ENCODE data around the gene PRKCB. TPM values are rescaled to one million over a fixed set of nuclear protein-coding genes. Genes with fewer than 3 reads are reported as not detected.

PRKCB gene
- total RNA-seq, 2 experiments from 2014 or later, result 57.5 to 83.8 TPM

GRCh38 chr16:23952971-23953300 is 117.2 kb downstream of the PRKCB start:
- DNase-seq (no peak), ATAC-seq (no peak)
- no peaks in the 10 kb centered on the region for H3K27me3 Mint-ChIP-seq
- H3K4me3 Mint-ChIP-seq, result no peak overlapping the region
- peak overlapping the region; percentile 84 for H3K27ac Mint-ChIP-seq
- POLR2A ChIA-PET, result no interaction called here
- no peaks in the 10 kb centered on the region for H3K9me3 Mint-ChIP-seq (ENCODE audit: low read depth)
- CTCF ChIA-PET, result interaction anchor here (1.4 to 1.6 kb wide), 2 partner anchors 9 to 20 kb away, joined by 4 to 6 read pairs; no protein-coding TSS in a partner anchor
- H3K4me1 Mint-ChIP-seq, result peaks cover 82% of the 10 kb centered on the region
- peaks cover 6% of the 10 kb centered on the region for H3K36me3 Mint-ChIP-seq (ENCODE audit: low read depth)
- intact Hi-C loops (cut with DNase I, micrococcal nuclease), result loop anchor here (2.0 to 5.0 kb wide), 6 partner anchors 36 to 356 kb away; partner anchors contain the start of gene NDUFAB1 (in 1 of the 2)

GRCh38 chr16:23953476-23953875 is 117.7 kb downstream of the PRKCB start:
- POLR2A ChIA-PET, result no interaction called here
- peaks cover 78% of the 10 kb centered on the region for H3K4me1 Mint-ChIP-seq
- H3K27me3 Mint-ChIP-seq, result no peaks in the 10 kb centered on the region
- CTCF ChIA-PET, result interaction anchor here (1.6 kb wide), 1 partner anchor 19 kb away, joined by 6 read pairs; no protein-coding TSS in a partner anchor
- H3K4me3 Mint-ChIP-seq, result no peak overlapping the region
- ATAC-seq (no peak), DNase-seq (no peak)
- H3K9me3 Mint-ChIP-seq (ENCODE audit: low read depth), result no peaks in the 10 kb centered on the region
- peak overlapping the region; percentile 2 for H3K27ac Mint-ChIP-seq
- peaks cover 6% of the 10 kb centered on the region for H3K36me3 Mint-ChIP-seq (ENCODE audit: low read depth)
- intact Hi-C loops (cut with DNase I, micrococcal nuclease), result loop anchor here (2.0 to 5.0 kb wide), 6 partner anchors 36 to 356 kb away; partner anchors contain the start of gene NDUFAB1 (in 1 of the 2)

- ATAC-seq, result no peak
- Mint-ChIP-seq H3K4me1 (peaks cover 78% of the 10 kb centered on the region), H3K36me3 (ENCODE audit: low read depth) (peaks cover 6% of the 10 kb centered on the region), H3K27ac (no peak overlapping the region), H3K9me3 (ENCODE audit: low read depth) (no peaks in the 10 kb centered on the region), H3K27me3 (no peaks in the 10 kb centered on the region), H3K4me3 (no peak overlapping the region)
- ChIA-PET CTCF (interaction anchor here (1.0 to 1.1 kb wide), 2 partner anchors 49 to 55 kb away, joined by 3 to 4 read pairs; no protein-coding TSS in a partner anchor), POLR2A (no interaction called here)
- DNase-seq, result no peak
- intact Hi-C loops (cut with DNase I, micrococcal nuclease), result loop anchor here in 1 of 2 experiments (5.0 kb wide), 1 partner anchor 712 kb away; no protein-coding TSS in a partner anchor
These were observed 119.3 kb downstream of the PRKCB start for GRCh38 chr16:23955088-23955487.

DNA sequence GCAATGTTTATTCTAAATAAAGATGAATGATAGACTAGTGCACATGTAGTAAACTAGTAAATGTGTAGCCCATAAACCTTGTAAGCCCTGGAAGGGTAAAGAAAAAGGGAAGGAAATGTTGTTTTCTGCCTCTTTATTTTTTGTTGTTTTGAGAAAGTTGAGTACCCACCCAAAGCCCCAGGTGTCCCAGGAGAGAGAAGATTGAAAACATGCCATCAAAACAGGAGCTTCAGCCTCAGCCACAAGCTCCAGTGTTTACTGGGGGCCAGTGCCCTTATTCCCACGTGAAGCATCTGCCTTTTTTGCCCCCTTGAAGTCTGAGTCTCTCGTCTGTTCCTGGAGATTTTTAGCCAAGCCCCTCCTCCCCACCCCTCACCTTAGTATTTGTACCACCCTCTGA is 121.5 kb downstream of the PRKCB start:
- ChIA-PET CTCF (no interaction called here), POLR2A (interaction anchor here (0.6 kb wide), 1 partner anchor 38 kb away, joined by 4 read pairs; no protein-coding TSS in a partner anchor)
- Mint-ChIP-seq H3K36me3 (ENCODE audit: low read depth) (peaks cover 6% of the 10 kb centered on the region), H3K9me3 (ENCODE audit: low read depth) (no peaks in the 10 kb centered on the region), H3K27ac (peak overlapping the region; percentile 2), H3K4me3 (no peak overlapping the region), H3K4me1 (peaks cover 78% of the 10 kb centered on the region), H3K27me3 (no peaks in the 10 kb centered on the region)
- ATAC-seq (no peak), DNase-seq (no peak)
- intact Hi-C loops (cut with DNase I, micrococcal nuclease), result loop anchor here in 1 of 2 experiments (5.0 kb wide), 1 partner anchor 710 kb away; no protein-coding TSS in a partner anchor

DNA sequence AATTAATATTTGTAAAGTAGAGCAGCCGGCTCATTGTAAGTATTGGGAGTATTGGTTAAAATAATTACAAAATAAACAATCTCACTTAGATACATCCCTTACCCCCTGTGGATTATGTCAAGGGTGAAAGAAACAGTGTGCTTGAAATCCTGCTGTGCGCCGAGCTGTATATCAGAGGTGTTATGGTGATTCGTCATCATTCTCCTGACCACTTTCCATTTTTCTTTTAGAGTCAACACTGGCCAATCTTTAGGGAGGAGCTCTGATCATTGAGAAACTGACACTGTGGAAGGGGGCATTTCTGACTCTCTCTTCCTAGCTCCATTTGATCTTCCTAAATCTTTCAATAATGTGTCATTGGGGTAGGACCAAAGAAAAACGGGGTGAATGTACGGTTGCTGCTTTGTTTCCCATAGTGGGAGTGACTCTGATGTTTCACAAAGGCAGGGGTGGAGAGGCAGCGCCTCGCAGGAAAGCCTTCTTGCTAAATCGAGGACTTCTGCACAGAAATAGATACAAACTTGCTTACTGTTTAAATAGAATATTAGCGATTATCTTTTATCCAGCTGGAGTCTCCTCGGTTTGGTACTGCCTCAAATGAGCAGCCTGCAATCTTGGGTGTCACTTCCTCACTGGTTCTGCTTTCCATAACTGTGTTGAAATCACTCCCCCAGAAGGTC is 123.4 kb downstream of the PRKCB start:
- Mint-ChIP-seq H3K27me3 (no peaks in the 10 kb centered on the region), H3K4me1 (peaks cover 77% of the 10 kb centered on the region), H3K27ac (peak overlapping the region; percentile 79), H3K9me3 (ENCODE audit: low read depth) (no peaks in the 10 kb centered on the region), H3K36me3 (ENCODE audit: low read depth) (peaks cover 18% of the 10 kb centered on the region), H3K4me3 (peak overlapping the region; percentile 54)
- intact Hi-C loops (cut with DNase I, micrococcal nuclease), result loop anchor here in 1 of 2 experiments (1.0 to 5.0 kb wide), 2 partner anchors 8 to 708 kb away; no protein-coding TSS in a partner anchor
- ATAC-seq (peak; percentile 49), DNase-seq (no peak)
- ChIA-PET CTCF (interaction anchor here (0.6 to 1.8 kb wide), 5 partner anchors 12 to 132 kb away, joined by 3 to 7 read pairs (median 4); no protein-coding TSS in a partner anchor), POLR2A (interaction anchor here (0.7 to 1.5 kb wide), 2 partner anchors 77 to 155 kb away, joined by 3 read pairs; no protein-coding TSS in a partner anchor)

GRCh38 chr16:23959752-23960072 is 123.9 kb downstream of the PRKCB start:
- ChIA-PET POLR2A (interaction anchor here (0.6 to 1.5 kb wide), 3 partner anchors 76 to 582 kb away, joined by 3 read pairs; no protein-coding TSS in a partner anchor), CTCF (interaction anchor here (1.1 to 1.8 kb wide), 3 partner anchors 31 to 132 kb away, joined by 4 to 7 read pairs (median 4); no protein-coding TSS in a partner anchor)
- H3K9me3 Mint-ChIP-seq (ENCODE audit: low read depth), result no peaks in the 10 kb centered on the region
- H3K4me3 Mint-ChIP-seq, result peak overlapping the region; percentile 54
- no peaks in the 10 kb centered on the region for H3K27me3 Mint-ChIP-seq
- intact Hi-C loops (cut with DNase I, micrococcal nuclease), result loop anchor here (1.0 to 5.0 kb wide), 4 partner anchors 8 to 708 kb away; no protein-coding TSS in a partner anchor
- H3K36me3 Mint-ChIP-seq (ENCODE audit: low read depth), result peaks cover 18% of the 10 kb centered on the region
- DNase-seq (no peak), ATAC-seq (no peak)
- H3K4me1 Mint-ChIP-seq, result peaks cover 73% of the 10 kb centered on the region
- H3K27ac Mint-ChIP-seq, result peak overlapping the region; percentile 79

- Mint-ChIP-seq H3K4me3 (peak overlapping the region; percentile 54), H3K9me3 (ENCODE audit: low read depth) (no peaks in the 10 kb centered on the region), H3K36me3 (ENCODE audit: low read depth) (peaks cover 22% of the 10 kb centered on the region), H3K27me3 (no peaks in the 10 kb centered on the region), H3K4me1 (peaks cover 72% of the 10 kb centered on the region), H3K27ac (peak overlapping the region; percentile 79)
- no peak for DNase-seq
- intact Hi-C loops (cut with DNase I, micrococcal nuclease), result loop anchor here in 1 of 2 experiments (5.0 kb wide), 2 partner anchors 37 to 83 kb away; no protein-coding TSS in a partner anchor
- POLR2A ChIA-PET, result interaction anchor here (0.6 to 1.5 kb wide), 2 partner anchors 157 to 581 kb away, joined by 3 read pairs; no protein-coding TSS in a partner anchor
- CTCF ChIA-PET, result interaction anchor here (1.1 to 1.8 kb wide), 3 partner anchors 32 to 133 kb away, joined by 4 to 7 read pairs (median 4); no protein-coding TSS in a partner anchor
- no peak for ATAC-seq
These were observed 124.5 kb downstream of the PRKCB start for GRCh38 chr16:23960081-23960885.

- DNase-seq (peak; percentile 77), ATAC-seq (peak; percentile 86)
- H3K36me3 Mint-ChIP-seq (ENCODE audit: low read depth), result peaks cover 23% of the 10 kb centered on the region
- peaks cover 71% of the 10 kb centered on the region for H3K4me1 Mint-ChIP-seq
- ChIA-PET POLR2A (no interaction called here), CTCF (no interaction called here)
- H3K4me3 Mint-ChIP-seq, result peak overlapping the region; percentile 1
- H3K27me3 Mint-ChIP-seq, result no peaks in the 10 kb centered on the region
- intact Hi-C loops (cut with DNase I, micrococcal nuclease), result loop anchor here (1.0 to 5.0 kb wide), 7 partner anchors 35 to 189 kb away; partner anchors contain the start of gene PRKCB (in 1 of the 2)
- peak overlapping the region; percentile 71 for H3K27ac Mint-ChIP-seq
- no peaks in the 10 kb centered on the region for H3K9me3 Mint-ChIP-seq (ENCODE audit: low read depth)
These were observed 126.2 kb downstream of the PRKCB start for GRCh38 chr16:23962001-23962400.

DNA sequence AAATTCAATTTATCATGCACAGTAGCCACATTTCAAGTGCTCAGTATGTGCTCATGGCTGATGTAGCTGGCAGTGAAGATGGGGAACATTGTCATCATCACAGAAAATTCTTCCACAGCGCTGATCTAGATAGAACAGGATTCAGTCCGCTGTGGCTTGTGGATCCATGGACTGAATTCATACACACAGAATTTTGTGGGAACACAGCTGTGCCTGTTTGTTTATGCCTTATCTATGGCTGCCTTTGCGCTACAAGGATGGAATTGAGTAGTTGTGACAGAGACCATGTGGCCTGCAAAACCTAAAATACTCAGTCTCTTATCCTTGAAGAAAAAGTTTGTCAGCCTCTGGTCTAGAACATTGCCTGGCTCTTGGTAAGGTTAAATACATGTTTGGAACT is 128.4 kb downstream of the PRKCB start:
- ATAC-seq (no peak), DNase-seq (no peak)
- CTCF ChIA-PET, result interaction anchor here (2.3 kb wide), 1 partner anchor 14 kb away, joined by 8 read pairs; no protein-coding TSS in a partner anchor
- Mint-ChIP-seq H3K27me3 (no peaks in the 10 kb centered on the region), H3K4me1 (peaks cover 68% of the 10 kb centered on the region), H3K27ac (no peak overlapping the region), H3K36me3 (ENCODE audit: low read depth) (peaks cover 25% of the 10 kb centered on the region), H3K9me3 (ENCODE audit: low read depth) (no peaks in the 10 kb centered on the region), H3K4me3 (no peak overlapping the region)
- POLR2A ChIA-PET, result no interaction called here
- intact Hi-C loops (cut with DNase I, micrococcal nuclease), result loop anchor here in 1 of 2 experiments (5.0 kb wide), 2 partner anchors 33 to 87 kb away; no protein-coding TSS in a partner anchor

DNA sequence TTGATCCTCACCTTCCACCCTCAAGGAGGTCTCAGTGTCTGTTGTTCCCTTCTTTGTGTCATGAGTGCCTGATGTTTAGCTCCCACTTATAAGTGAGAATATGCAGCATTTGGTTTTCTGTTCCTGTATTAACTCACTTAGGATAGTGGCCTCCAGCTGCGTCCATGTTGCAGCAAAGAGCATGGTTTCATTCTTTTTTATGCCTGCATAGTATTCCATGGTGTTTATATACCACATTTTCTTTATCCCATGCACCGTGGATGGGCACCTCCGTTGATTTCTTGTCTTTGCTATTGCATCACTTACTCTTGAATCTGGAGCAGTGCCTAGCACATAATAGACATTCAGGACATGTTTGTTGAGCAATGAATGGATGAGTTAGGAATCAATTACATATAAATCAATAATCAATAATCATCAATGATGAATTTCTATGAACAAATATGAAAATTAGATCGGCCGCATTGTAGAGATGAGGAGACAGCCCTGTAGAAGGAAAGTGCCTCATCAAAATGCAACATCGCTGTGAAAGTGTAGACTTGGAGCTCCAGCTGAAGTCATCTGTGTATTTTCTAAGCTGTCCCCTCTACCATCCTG is 129.5 kb downstream of the PRKCB start:
- Mint-ChIP-seq H3K9me3 (ENCODE audit: low read depth) (no peaks in the 10 kb centered on the region), H3K27me3 (no peaks in the 10 kb centered on the region), H3K36me3 (ENCODE audit: low read depth) (peaks cover 25% of the 10 kb centered on the region), H3K27ac (no peak overlapping the region), H3K4me3 (no peak overlapping the region), H3K4me1 (peaks cover 66% of the 10 kb centered on the region)
- ChIA-PET CTCF (interaction anchor here (0.8 to 2.7 kb wide), 4 partner anchors 12 to 195 kb away, joined by 3 to 12 read pairs (median 6); no protein-coding TSS in a partner anchor), POLR2A (no interaction called here)
- DNase-seq (no peak), ATAC-seq (no peak)
- intact Hi-C loops (cut with DNase I, micrococcal nuclease), result no loop called here
